Measurements from ENCODE around the gene CSN2.
"Not testable (repeated sequence)": the region's sequence is repeated elsewhere in the genome, so short reads cannot be mapped to it uniquely, and the experiment has no call there.

CSN2 gene

GRCh38 chr4:69965628-69966027, at the start of gene CSN2:
CSN2 (minus strand) TSS chr4:69965728; CDS start chr4:69960995, 4,733 bp downstream.
- no peak for DNase-seq (ENCODE audit: extremely low read depth in 1 of 2, low read depth in 1 of 2)

- DNase-seq (ENCODE audit: extremely low read depth in 1 of 2, low read depth in 1 of 2), result no peak
Observed at GRCh38 chr4:70008771-70009170, 43.2 kb upstream of the CSN2 start.

GRCh38 chr4:70002507-70002906, 37.0 kb upstream of the CSN2 start:
- no peak for DNase-seq (ENCODE audit: extremely low read depth in 1 of 2, low read depth in 1 of 2)

- DNase-seq (ENCODE audit: extremely low read depth in 1 of 2, low read depth in 1 of 2), result no peak
Observed at GRCh38 chr4:70000711-70001110, 35.2 kb upstream of the CSN2 start.

- no peak for DNase-seq (ENCODE audit: extremely low read depth in 1 of 2, low read depth in 1 of 2)
Observed at GRCh38 chr4:69999420-69999819, 33.9 kb upstream of the CSN2 start.

GRCh38 chr4:69995526-69996016, 30.0 kb upstream of the CSN2 start, which contains the start of gene STATH:
STATH (plus strand) TSS chr4:69995966; CDS start chr4:69998438, 2,472 bp downstream.
- DNase-seq (ENCODE audit: extremely low read depth in 1 of 2, low read depth in 1 of 2), result no peak

GRCh38 chr4:69994782-69995181, 29.3 kb upstream of the CSN2 start:
- DNase-seq (ENCODE audit: extremely low read depth in 1 of 2, low read depth in 1 of 2), result no peak

- no peak for DNase-seq (ENCODE audit: extremely low read depth in 1 of 2, low read depth in 1 of 2)
Observed at GRCh38 chr4:69991016-69991415, 25.5 kb upstream of the CSN2 start.

- no peak for DNase-seq (ENCODE audit: extremely low read depth in 1 of 2, low read depth in 1 of 2)
Observed at GRCh38 chr4:69986663-69987062, 21.1 kb upstream of the CSN2 start.

- no peak for DNase-seq (ENCODE audit: extremely low read depth in 1 of 2, low read depth in 1 of 2)
Observed at GRCh38 chr4:69984030-69984443, 18.5 kb upstream of the CSN2 start.

- no peak for DNase-seq (ENCODE audit: extremely low read depth in 1 of 2, low read depth in 1 of 2)
Observed at GRCh38 chr4:69977582-69977981, 12.1 kb upstream of the CSN2 start.

- DNase-seq (ENCODE audit: extremely low read depth in 1 of 2, low read depth in 1 of 2), result no peak
Observed at GRCh38 chr4:69974631-69975030, 9.1 kb upstream of the CSN2 start.

GRCh38 chr4:69970071-69970470, 4.5 kb upstream of the CSN2 start:
- no peak for DNase-seq (ENCODE audit: extremely low read depth in 1 of 2, low read depth in 1 of 2)

- no peak for DNase-seq (ENCODE audit: extremely low read depth in 1 of 2, low read depth in 1 of 2)
Observed at GRCh38 chr4:69957209-69957608, 8.3 kb downstream of the CSN2 start.

GRCh38 chr4:69951602-69952001, 13.9 kb downstream of the CSN2 start:
- DNase-seq (ENCODE audit: extremely low read depth in 1 of 2, low read depth in 1 of 2), result no peak

GRCh38 chr4:69936566-69936965, 29.0 kb downstream of the CSN2 start:
- no peak for DNase-seq (ENCODE audit: extremely low read depth in 1 of 2, low read depth in 1 of 2)

- no peak for DNase-seq (ENCODE audit: extremely low read depth in 1 of 2, low read depth in 1 of 2)
Observed at GRCh38 chr4:69934150-69934549, 31.4 kb downstream of the CSN2 start.

- DNase-seq (ENCODE audit: extremely low read depth in 1 of 2, low read depth in 1 of 2), result no peak
Observed at GRCh38 chr4:69930768-69931167, 34.8 kb downstream of the CSN2 start, which contains the start of gene CSN1S1. CSN1S1 (plus strand) TSS chr4:69931068; CDS start chr4:69932556, 1,488 bp downstream.

- not testable (repeated sequence) for DNase-seq (ENCODE audit: extremely low read depth in 1 of 2, low read depth in 1 of 2)
Observed at GRCh38 chr4:69923782-69924410, 41.6 kb downstream of the CSN2 start.

- no peak for DNase-seq (ENCODE audit: extremely low read depth in 1 of 2, low read depth in 1 of 2)
Observed at GRCh38 chr4:69920874-69921273, 44.7 kb downstream of the CSN2 start.

GRCh38 chr4:69910016-69910782, 55.3 kb downstream of the CSN2 start:
- no peak for DNase-seq (ENCODE audit: extremely low read depth in 1 of 2, low read depth in 1 of 2)

- DNase-seq (ENCODE audit: extremely low read depth in 1 of 2, low read depth in 1 of 2), result no peak
Observed at GRCh38 chr4:69909195-69909594, 56.3 kb downstream of the CSN2 start.
